ENCODE results near the gene EPHB1. TPM values are rescaled to one million over a fixed set of nuclear protein-coding genes. Genes with fewer than 3 reads are reported as not detected.
A peak's percentile ranks its signal among the peaks of the same experiment; 100 is the strongest.

The EPHB1 gene
- total RNA-seq, 1 experiment from 2014 or later: 2.8 TPM

DNA sequence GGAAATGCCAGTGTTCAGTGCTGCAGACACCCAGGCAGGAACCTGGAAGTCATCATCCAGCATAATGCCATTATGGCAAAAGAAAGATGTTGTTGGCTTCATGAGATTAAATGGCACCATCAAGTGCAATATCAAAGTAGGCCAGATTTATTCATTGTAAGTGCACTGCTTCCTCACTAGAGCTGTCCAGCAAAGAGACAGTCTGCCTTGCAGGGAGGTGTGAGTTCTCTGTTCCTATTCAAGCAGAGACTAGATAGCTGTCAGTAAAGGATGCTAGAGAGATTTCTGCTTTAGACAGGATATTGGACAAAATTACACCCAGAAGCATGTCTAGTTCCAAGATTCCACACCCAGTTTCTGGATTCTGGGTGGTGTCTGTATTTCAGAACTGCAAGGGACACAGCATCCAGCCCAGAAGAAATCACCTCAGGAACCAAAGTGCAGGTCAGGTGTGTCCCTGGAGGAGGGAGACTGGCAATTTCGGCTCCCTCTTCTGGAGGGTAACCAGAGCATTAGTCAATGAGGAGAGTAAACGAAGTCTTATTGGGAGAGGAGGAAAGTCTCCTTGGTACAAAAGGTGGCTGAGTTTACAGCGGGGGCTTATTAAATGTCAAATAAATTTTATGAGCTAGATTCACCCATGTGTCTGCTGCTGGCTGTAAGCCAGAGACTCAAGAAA is 377.3 kb downstream of the EPHB1 start:
- Histone ChIP-seq H3T11ph (ENCODE audit: low read length) (no peak overlapping the region), H2BK5ac (ENCODE audit: insufficient read length, low read length) (no peak overlapping the region), H4K20me1 (ENCODE audit: control insufficient read depth, insufficient read depth, insufficient read length) (no peaks in the 10 kb centered on the region), H3K9ac (ENCODE audit: extremely low read depth, insufficient read length, low read length) (no peak overlapping the region), H3K14ac (ENCODE audit: insufficient read depth, low read length) (no peak overlapping the region), H3K4ac (ENCODE audit: low read depth, low read length) (no peak overlapping the region), H3K4me2 (ENCODE audit: insufficient read depth, insufficient read length, low read length) (no peak overlapping the region), H2BK120ac (ENCODE audit: low read depth, low read length, poor library complexity, severe bottlenecking) (no peak overlapping the region), H3K23me2 (ENCODE audit: insufficient read length, low read depth, low read length, poor library complexity, severe bottlenecking) (no peaks in the 10 kb centered on the region), H3K18ac (ENCODE audit: insufficient read length, low read depth, low read length) (no peak overlapping the region), H2AFZ (ENCODE audit: low read length) (no peak overlapping the region), H4K5ac (ENCODE audit: insufficient read length, low read depth, low read length) (no peak overlapping the region), H4K91ac (ENCODE audit: insufficient read length, low read depth, low read length) (no peak overlapping the region), H2BK12ac (ENCODE audit: insufficient read length, low read depth, low read length) (no peak overlapping the region), H3K79me2 (ENCODE audit: insufficient read depth, low read length) (no peaks in the 10 kb centered on the region), H3K79me1 (ENCODE audit: insufficient read depth, low read depth, low read length, poor library complexity, severe bottlenecking) (no peaks in the 10 kb centered on the region), H3K4me1 (ENCODE audit: insufficient read depth, low read length) (peaks cover 14% of the 10 kb centered on the region), H2BK20ac (ENCODE audit: low read depth, low read length, poor library complexity, severe bottlenecking) (no peak overlapping the region), H3K9me3 (ENCODE audit: control insufficient read depth, low read depth, low read length) (no peaks in the 10 kb centered on the region), H3K56ac (ENCODE audit: insufficient read length, low read depth, low read length) (no peak overlapping the region), H3K27me3 (ENCODE audit: insufficient read depth, low read length) (no peaks in the 10 kb centered on the region), H3K23ac (ENCODE audit: insufficient read length, low read depth, low read length) (no peak overlapping the region), H4K8ac (replicated peaks; ENCODE audit: insufficient read length, low read depth, low read length) (no peak overlapping the region), H2BK15ac (ENCODE audit: low read depth, low read length) (no peak overlapping the region), H3K27ac (ENCODE audit: insufficient read length, low read depth, low read length) (no peak overlapping the region), H2AK5ac (ENCODE audit: insufficient read length, low read length) (no peak overlapping the region)
- Mint-ChIP-seq H3K36me3 (ENCODE audit: insufficient read depth in 1 of 3, low read depth in 3 of 3) (peaks cover 0 to 2% (median 0%) of the 10 kb centered on the region in 3 experiments; a peak in 2 of 7 replicates), H3K27me3 (ENCODE audit: low read depth) (peaks cover 6% of the 10 kb centered on the region), H3K4me3 (no peak overlapping the region), H3K27ac (no peak overlapping the region), H3K9me3 (no peaks in the 10 kb centered on the region), H3K4me1 (peaks cover 36% of the 10 kb centered on the region in 2 experiments)
- TF ChIP-seq, protein P1, sequence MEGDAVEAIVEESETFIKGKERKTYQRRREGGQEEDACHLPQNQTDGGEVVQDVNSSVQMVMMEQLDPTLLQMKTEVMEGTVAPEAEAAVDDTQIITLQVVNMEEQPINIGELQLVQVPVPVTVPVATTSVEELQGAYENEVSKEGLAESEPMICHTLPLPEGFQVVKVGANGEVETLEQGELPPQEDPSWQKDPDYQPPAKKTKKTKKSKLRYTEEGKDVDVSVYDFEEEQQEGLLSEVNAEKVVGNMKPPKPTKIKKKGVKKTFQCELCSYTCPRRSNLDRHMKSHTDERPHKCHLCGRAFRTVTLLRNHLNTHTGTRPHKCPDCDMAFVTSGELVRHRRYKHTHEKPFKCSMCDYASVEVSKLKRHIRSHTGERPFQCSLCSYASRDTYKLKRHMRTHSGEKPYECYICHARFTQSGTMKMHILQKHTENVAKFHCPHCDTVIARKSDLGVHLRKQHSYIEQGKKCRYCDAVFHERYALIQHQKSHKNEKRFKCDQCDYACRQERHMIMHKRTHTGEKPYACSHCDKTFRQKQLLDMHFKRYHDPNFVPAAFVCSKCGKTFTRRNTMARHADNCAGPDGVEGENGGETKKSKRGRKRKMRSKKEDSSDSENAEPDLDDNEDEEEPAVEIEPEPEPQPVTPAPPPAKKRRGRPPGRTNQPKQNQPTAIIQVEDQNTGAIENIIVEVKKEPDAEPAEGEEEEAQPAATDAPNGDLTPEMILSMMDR (conservative IDR thresholded peaks at IDR 0.05): peak; percentile 43
- no peak for DNase-seq
- WGBS (ENCODE audit: extremely low coverage, insufficient read length, low lambda C conversion rate): no CpG with 5 or more reads among the region's 3 CpGs

Data from H9 (cell line).